Measurements from ENCODE around the gene AUP1.
"Not testable (repeated sequence)": the region's sequence is repeated elsewhere in the genome, so short reads cannot be mapped to it uniquely, and the experiment has no call there.

AUP1 gene, protein sequence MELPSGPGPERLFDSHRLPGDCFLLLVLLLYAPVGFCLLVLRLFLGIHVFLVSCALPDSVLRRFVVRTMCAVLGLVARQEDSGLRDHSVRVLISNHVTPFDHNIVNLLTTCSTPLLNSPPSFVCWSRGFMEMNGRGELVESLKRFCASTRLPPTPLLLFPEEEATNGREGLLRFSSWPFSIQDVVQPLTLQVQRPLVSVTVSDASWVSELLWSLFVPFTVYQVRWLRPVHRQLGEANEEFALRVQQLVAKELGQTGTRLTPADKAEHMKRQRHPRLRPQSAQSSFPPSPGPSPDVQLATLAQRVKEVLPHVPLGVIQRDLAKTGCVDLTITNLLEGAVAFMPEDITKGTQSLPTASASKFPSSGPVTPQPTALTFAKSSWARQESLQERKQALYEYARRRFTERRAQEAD

GRCh38 chr2:74529357-74530238, at the start of gene AUP1, which contains the start of gene HTRA2:
Gene AUP1 (minus strand): TSS chr2:74529706. CDS start chr2:74529629, 77 bp downstream.
Gene HTRA2 (plus strand): TSS chr2:74529933. CDS start chr2:74530007, 74 bp downstream.
- peak; percentile 25 to 81 for DNase-seq

DNA sequence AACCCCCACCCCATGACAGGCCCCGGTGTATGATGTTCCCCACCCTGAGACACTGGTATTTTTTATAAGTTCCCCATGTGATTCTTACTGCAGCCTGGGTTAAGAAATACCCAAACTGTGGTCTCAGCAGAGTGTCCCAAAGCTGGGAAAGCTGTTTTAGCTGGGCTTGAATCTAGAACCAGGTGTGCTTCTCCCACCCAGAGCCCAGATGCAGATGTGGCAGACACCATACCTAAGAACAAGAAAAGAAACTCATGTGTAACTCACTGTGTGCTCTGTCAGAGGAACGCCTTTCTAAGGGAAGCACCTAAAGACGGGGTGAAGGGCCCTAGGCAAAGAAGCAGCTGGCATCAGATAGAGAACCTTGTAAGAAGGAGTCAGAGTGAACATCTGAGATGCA, 48.9 kb upstream of the AUP1 start:
- DNase-seq, result no peak

DNA sequence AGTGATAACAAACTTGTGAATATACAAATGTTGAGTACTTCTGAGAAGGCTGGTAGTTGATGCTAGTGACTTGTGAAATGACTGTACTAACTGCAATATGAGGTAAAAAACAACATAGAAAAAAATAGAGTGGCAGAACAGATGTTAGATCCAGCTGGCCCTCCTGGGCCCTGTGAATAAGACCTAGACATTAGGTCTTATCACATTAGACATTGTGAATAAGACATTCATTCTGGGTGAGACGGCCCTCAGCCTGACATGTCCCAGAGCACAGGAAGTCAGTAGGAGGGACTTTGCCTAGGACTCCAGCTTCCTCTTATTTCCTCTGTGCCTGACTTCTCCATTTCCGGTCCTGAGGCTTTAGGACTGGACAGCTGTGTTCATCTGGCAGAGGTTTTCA, 47.9 kb upstream of the AUP1 start:
- no peak for DNase-seq

- DNase-seq, result peak in 1 of 2 donors; percentile 86
Observed at GRCh38 chr2:74576863-74577229, 47.3 kb upstream of the AUP1 start.

DNA sequence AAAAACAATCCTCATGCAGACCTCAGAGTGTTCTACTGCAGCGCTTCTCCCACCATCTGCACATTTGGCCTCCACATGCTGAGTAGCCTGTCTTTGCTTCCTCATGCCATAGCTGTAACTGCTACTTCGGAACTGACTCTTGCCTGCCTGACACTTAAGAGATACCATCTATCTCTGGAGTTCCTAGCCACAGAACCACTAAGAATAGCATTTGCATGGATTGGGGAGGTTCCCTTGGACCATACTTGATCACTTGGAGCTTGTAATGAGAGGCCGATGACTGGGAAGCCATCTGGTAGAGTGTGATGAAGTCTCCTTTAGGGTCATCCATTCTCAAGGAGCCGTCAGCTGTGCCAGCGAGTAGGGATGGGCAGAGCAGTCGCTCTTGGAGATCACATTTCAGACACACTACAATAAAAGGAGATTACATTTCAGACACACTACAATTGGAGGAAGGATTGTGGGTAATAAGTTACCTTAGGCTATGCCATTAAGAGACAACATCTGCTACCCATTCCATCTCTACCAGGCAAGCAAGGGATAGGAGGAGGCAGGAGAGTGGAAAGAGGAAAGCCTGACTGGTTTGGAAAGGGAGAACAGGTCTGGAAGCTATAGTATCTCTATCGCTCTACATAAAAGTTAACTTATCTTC, 46.8 kb upstream of the AUP1 start:
- no peak for DNase-seq

- DNase-seq, result no peak
Observed at GRCh38 chr2:74575320-74575719, 45.8 kb upstream of the AUP1 start.

DNA sequence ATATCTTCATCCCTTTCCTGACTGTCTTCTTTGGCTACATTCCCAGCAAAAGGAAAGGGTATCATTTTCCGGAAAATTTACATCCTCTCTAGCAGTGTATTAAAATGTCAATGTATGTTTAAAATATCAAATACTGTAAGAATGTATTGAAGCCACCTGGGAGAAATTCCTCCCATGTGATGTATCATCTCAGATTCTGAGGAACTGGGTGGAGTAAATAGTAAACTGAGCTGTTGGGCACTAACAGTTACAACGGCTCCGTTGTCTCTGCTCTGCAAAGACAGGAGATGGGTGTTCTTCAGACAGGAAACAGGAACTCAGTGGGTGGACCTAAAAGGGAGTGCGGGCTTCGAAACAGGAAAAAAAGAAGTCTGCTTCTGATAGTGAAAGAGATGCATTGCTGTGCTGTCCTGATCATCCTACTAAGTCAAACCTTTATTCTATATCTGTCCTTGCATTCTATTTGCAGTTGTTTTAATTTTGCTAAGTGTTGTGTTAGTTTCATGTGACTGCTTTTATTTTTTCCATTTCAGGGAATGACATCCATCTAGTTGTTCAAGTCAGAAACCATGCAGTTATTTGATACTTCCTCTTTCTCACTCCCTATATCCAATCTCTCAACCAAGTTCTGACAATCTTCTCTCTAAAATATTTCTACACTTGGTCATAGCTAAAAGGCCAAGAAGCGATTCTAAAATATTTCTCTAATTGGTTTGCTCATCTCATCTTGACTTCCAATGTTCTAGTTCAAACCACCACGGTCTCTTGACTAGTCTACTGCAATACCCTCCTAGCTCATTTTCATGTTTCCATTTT, 44.4 kb upstream of the AUP1 start:
- peak in 1 of 2 donors; percentile 86 for DNase-seq

DNA sequence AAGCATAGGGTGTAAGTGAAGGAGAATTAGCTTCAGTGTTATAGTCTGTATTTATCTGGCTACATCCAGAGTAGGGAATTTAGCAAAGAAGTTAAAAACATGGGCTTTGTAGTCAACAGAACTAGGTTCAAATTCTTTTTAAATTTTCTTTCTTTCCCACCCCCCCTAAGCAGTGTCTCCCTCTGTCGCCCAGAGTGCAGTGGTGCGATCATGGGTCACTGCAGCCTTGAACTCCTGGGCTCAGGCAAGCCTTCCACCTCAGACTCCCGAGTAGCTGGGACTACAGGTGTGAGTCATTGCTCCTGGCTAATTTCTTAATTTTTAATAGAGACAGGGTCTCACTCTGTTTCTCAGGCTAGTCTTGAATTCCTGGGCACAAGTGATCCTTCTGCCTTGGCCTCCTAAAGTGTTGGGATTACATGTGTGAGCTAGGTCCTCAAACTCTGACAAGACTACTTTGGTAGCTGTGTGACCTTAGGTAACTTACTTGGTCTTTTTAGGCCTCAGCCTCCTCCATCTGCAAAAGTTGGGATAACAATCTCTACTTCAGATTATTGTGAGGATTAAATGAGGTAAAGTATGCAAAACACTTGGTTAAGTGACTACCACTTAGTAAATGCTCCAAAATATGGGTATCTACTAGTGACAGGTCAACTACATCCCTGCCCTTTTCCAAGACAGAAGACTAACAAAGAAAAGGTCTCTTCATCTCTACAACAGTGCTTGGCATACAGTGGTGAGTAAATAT, 42.8 kb upstream of the AUP1 start:
- no peak for DNase-seq

DNA sequence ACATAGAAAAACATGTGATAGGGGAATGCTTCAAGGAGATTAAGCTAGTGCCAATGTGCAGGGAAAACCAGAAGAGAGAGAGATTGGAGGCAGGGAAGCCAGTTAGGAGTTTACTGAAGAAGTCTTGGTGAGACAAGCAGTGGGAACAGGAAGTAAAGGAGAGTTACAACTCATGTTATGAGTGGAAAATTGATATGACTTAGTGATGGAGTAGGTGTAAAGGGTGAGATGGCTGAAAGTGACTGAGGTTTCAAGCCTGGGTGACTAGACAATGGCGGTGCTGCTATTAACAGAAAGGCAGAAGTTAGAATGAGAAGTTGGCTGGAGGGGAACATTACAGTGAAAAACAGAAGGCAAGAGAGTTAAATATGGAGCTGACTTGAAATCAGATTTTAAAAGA, 41.6 kb upstream of the AUP1 start:
- peak in 1 of 2 donors; percentile 34 for DNase-seq

GRCh38 chr2:74569686-74570085, 40.2 kb upstream of the AUP1 start:
- DNase-seq, result no peak

- no peak for DNase-seq
Observed at GRCh38 chr2:74567881-74568280, 38.4 kb upstream of the AUP1 start.

DNA sequence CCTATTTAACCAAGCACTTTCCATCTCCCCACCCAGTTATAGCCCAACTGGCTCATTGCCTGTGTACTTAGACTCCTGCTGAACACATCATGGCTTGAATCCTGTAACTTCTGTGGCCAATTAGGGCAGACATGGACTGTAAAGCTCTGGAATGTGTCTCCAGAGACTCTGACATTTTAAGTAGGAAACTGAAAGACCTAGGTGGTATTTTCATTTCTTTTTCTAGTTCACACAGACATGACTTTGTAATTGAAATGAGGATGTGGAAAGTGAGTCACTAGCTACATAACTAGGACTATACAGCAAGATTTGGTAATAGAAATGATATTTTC, 37.2 kb upstream of the AUP1 start:
- DNase-seq, result peak in 1 of 2 donors; percentile 41

GRCh38 chr2:74566076-74566753, 36.7 kb upstream of the AUP1 start:
- no peak for DNase-seq

- DNase-seq, result no peak
Observed at GRCh38 chr2:74564222-74564621, 34.7 kb upstream of the AUP1 start.

GRCh38 chr2:74562126-74562775, 32.7 kb upstream of the AUP1 start:
- DNase-seq, result no peak

GRCh38 chr2:74561022-74561421, 31.5 kb upstream of the AUP1 start:
- DNase-seq, result not testable (repeated sequence)

DNA sequence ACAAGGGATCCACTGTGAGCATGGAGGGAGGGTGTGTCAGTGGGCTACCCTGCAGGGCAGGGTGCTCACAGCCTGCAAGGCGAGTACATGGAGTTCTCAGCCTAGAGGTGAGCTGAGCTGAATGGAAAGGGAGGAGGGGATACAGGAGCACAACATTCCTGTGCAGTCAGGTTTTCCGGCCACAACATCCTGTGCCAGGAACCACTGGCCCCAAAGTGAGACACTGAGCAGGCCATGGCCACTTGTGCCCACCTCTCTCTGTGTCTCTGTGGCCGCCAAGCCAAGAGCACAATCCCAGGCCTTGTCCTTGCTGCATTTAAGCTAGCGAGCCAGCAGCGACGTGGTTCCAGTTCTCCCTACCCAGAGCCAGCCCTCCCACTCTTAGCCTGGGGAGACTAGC, 31.1 kb upstream of the AUP1 start:
- DNase-seq, result no peak

GRCh38 chr2:74559912-74560311, 30.4 kb upstream of the AUP1 start:
- DNase-seq, result no peak

GRCh38 chr2:74558284-74559230, 29.1 kb upstream of the AUP1 start:
- DNase-seq, result no peak

All from bone marrow (tissue), 2 donors.